22Rv1 (cell line): ENCODE results near the gene RETREG1.

Experiments
- H3K27ac ChIP-seq: fragments of 450-650 bp; 2 replicates; pipeline ENCODE4 v1.5.1; 2017
- CTCF ChIP-seq: fragments of 450-650 bp; IDR thresholded peaks from 2 replicates; pipeline ENCODE4 v1.5.1; 2017; ENCODE audit warnings: mild to moderate bottlenecking
- ZFX ChIP-seq: fragments of 450-650 bp; IDR thresholded peaks from 2 replicates; pipeline ENCODE4 v1.6.1; 2017; ENCODE audit warnings: antibody characterized with exemption, borderline replicate concordance

Gene RETREG1

GRCh38 chr5:16497546-16497945 is 119.3 kb downstream of the RETREG1 start:
- TF ChIP-seq ZFX (no peak), CTCF (no peak)

GRCh38 chr5:16493261-16493660 is 123.5 kb downstream of the RETREG1 start:
- no peak for TF ChIP-seq CTCF
- H3K27ac ChIP-seq, result peak overlapping the region; percentile 24; the same call in 1 of the 2 replicates

More at GRCh38 chr5:16497546-16497945, 119.3 kb downstream of the RETREG1 start:
- H3K27ac ChIP-seq, result no peak overlapping the region

GRCh38 chr5:16492398-16493140 is 124.2 kb downstream of the RETREG1 start:
- H3K27ac ChIP-seq, result peak overlapping the region; percentile 24; the same call in 1 of the 2 replicates
- TF ChIP-seq ZFX (no peak), CTCF (no peak)

- TF ChIP-seq ZFX, result no peak
- TF ChIP-seq CTCF, result no peak
- no peak overlapping the region for H3K27ac ChIP-seq
Measured at GRCh38 chr5:16490911-16491310, 125.9 kb downstream of the RETREG1 start.

- no peak overlapping the region for H3K27ac ChIP-seq
- no peak for TF ChIP-seq ZFX
- TF ChIP-seq CTCF, result peak; percentile 68
Measured at GRCh38 chr5:16489322-16489791, 127.4 kb downstream of the RETREG1 start.

GRCh38 chr5:16487456-16487855 is 129.3 kb downstream of the RETREG1 start:
- no peak overlapping the region for H3K27ac ChIP-seq

More at GRCh38 chr5:16487456-16487855, 129.3 kb downstream of the RETREG1 start:
- TF ChIP-seq CTCF (no peak), ZFX (no peak)
